ENCODE results near the gene C3orf20.
A peak's percentile ranks its signal among the peaks of the same experiment; 100 is the strongest.

Gene C3orf20

DNA sequence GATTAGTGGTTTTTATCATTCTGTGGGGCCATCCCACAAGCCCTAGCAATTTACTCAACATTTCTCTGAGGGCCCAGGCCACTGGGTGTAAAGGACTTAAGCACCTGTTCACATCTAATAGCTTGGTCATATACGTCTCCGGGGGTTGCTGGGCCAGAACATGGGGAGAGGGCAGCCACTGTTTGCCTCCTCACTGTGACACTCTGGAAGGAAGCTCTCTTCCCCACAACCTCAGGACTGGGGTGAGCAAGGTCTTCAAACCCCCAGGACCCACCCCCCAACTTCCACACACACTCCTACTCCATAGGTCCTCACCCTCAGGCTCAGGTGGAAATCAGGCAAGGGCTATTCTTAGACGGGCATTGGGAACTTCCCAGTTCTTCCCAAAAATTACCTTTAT is 28.9 kb downstream of the C3orf20 start:
- DNase-seq = no peak
- Histone ChIP-seq H3K36me3 (ENCODE audit: control insufficient read depth in 4 of 4, insufficient read depth in 4 of 4, low read length in 3 of 4) (no peaks in the 10 kb centered on the region), H3K4me1 (ENCODE audit: control extremely low read depth in 1 of 4, control insufficient read depth in 4 of 4, insufficient read depth in 4 of 4, low read length in 3 of 4) (no peaks in the 10 kb centered on the region), H3K4me3 (ENCODE audit: control insufficient read depth in 1 of 7, extremely low read depth in 1 of 7, insufficient read depth in 4 of 7, low read depth in 2 of 7, low read length in 6 of 7) (no peak overlapping the region), H3K27ac (ENCODE audit: insufficient read depth in 1 of 2, low read depth in 1 of 2, low read length in 2 of 2, poor library complexity in 1 of 2, severe bottlenecking in 2 of 2) (no peak overlapping the region), H3K27me3 (replicated peaks in 2 of 5; ENCODE audit: control insufficient read depth in 4 of 5, insufficient read depth in 5 of 5, low read length in 4 of 5) (no peaks in the 10 kb centered on the region), H3K9me3 (ENCODE audit: control extremely low read depth in 1 of 5, control insufficient read depth in 4 of 5, insufficient read depth in 2 of 5, low read depth in 1 of 5, low read length in 4 of 5) (peaks cover 0 to 2% (median 0%) of the 10 kb centered on the region in 5 experiments)
- POLR2A ChIA-PET = interaction anchor here (0.5 kb wide), 1 partner anchor 114 kb away, joined by 3 read pairs; no protein-coding TSS in a partner anchor
- WGBS (ENCODE audit: insufficient coverage) = 100% methylated on average over 2 of the region's 3 CpGs
- CTCF ChIA-PET = no interaction called here

DNA sequence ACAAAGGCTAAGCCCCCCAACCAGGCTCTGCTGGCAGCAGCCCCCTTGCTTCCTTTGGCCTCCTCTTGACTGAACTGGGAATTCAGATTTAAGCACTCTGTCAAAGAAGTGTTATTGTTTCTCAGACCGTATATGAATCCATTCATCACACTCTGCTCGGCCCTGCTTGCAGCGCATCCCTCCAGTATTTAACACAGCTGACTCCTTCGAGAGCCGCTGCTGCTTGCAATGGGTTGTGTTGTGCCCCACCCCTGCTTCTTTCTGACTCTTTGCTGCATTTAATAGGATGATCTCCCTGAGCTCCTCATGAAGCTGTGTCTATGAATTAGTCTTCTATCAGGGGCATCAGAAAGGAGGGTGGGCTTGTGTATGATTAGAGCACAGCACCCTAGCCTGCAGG is 31.2 kb downstream of the C3orf20 start:
- CTCF ChIA-PET = no interaction called here
- DNase-seq = no peak
- 92% methylated on average over 5 of the region's 5 CpGs for WGBS (ENCODE audit: insufficient coverage)

DNA sequence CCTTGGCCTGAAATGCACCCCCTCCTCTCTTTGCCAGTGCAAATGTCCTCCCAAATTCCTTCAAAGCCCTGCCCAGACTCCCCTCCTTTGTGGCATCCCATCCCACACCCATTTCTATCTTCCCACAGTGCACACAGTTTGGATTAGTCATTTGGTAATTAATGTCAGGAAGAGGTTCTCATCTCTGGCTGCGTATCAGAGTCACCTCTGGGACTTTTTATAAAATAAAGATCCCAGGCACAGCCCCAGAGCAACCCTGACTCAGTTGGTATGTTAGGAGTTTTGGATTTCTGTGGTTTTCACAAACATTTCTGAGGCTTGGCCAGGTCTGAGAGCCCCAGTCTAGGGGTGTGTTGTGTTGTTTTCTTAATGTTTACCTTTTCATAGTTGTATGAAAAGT is 41.6 kb downstream of the C3orf20 start:
- POLR2A ChIA-PET = no interaction called here
- Histone ChIP-seq H3K36me3 (ENCODE audit: control insufficient read depth in 4 of 4, insufficient read depth in 4 of 4, low read length in 3 of 4) (no peaks in the 10 kb centered on the region), H3K27ac (ENCODE audit: insufficient read depth in 1 of 2, low read depth in 1 of 2, low read length in 2 of 2, poor library complexity in 1 of 2, severe bottlenecking in 2 of 2) (no peak overlapping the region), H3K27me3 (replicated peaks in 2 of 5; ENCODE audit: control insufficient read depth in 4 of 5, insufficient read depth in 5 of 5, low read length in 4 of 5) (no peaks in the 10 kb centered on the region), H3K4me3 (ENCODE audit: control insufficient read depth in 1 of 7, extremely low read depth in 1 of 7, insufficient read depth in 4 of 7, low read depth in 2 of 7, low read length in 6 of 7) (no peak overlapping the region), H3K4me1 (ENCODE audit: control extremely low read depth in 1 of 4, control insufficient read depth in 4 of 4, insufficient read depth in 4 of 4, low read length in 3 of 4) (no peaks in the 10 kb centered on the region), H3K9me3 (ENCODE audit: control extremely low read depth in 1 of 5, control insufficient read depth in 4 of 5, insufficient read depth in 2 of 5, low read depth in 1 of 5, low read length in 4 of 5) (peaks cover 0 to 23% (median 9%) of the 10 kb centered on the region in 5 experiments)
- no CpG with 5 or more reads among the region's 1 CpG for WGBS (ENCODE audit: insufficient coverage)
- DNase-seq = no peak
- CTCF ChIA-PET = no interaction called here

More for the DNA sequence above, 31.2 kb downstream of the C3orf20 start:
- Histone ChIP-seq H3K27me3 (replicated peaks in 2 of 5; ENCODE audit: control insufficient read depth in 4 of 5, insufficient read depth in 5 of 5, low read length in 4 of 5) (no peaks in the 10 kb centered on the region), H3K4me1 (ENCODE audit: control extremely low read depth in 1 of 4, control insufficient read depth in 4 of 4, insufficient read depth in 4 of 4, low read length in 3 of 4) (no peaks in the 10 kb centered on the region), H3K4me3 (ENCODE audit: control insufficient read depth in 1 of 7, extremely low read depth in 1 of 7, insufficient read depth in 4 of 7, low read depth in 2 of 7, low read length in 6 of 7) (no peak overlapping the region), H3K36me3 (ENCODE audit: control insufficient read depth in 4 of 4, insufficient read depth in 4 of 4, low read length in 3 of 4) (no peaks in the 10 kb centered on the region), H3K9me3 (ENCODE audit: control extremely low read depth in 1 of 5, control insufficient read depth in 4 of 5, insufficient read depth in 2 of 5, low read depth in 1 of 5, low read length in 4 of 5) (peaks cover 0 to 2% (median 0%) of the 10 kb centered on the region in 5 experiments), H3K27ac (ENCODE audit: insufficient read depth in 1 of 2, low read depth in 1 of 2, low read length in 2 of 2, poor library complexity in 1 of 2, severe bottlenecking in 2 of 2) (no peak overlapping the region)
- POLR2A ChIA-PET = interaction anchor here (0.6 kb wide), 1 partner anchor 40 kb away, joined by 4 read pairs; no protein-coding TSS in a partner anchor

DNA sequence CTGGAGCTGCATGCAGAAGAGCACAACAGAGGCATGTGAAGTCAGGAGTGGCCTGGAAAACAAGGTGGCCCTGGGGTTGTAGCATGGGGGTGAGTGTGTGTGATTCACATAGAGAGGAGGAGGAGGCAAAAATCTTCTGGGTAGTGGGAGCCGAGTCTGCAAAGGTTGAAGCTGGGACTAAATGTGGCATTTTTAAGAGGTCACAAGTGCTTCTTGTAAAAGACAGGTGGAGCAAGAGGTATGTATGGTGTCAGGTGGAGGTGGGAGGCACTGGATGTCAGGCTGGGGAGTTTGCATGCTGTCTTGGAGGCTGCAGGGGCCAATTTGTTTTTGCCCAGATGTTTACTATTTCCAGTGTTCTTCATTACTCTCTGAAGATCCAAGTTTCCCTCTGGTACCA is 42.4 kb downstream of the C3orf20 start:
- Histone ChIP-seq H3K4me3 (ENCODE audit: control insufficient read depth in 1 of 7, extremely low read depth in 1 of 7, insufficient read depth in 4 of 7, low read depth in 2 of 7, low read length in 6 of 7) (no peak overlapping the region), H3K9me3 (ENCODE audit: control extremely low read depth in 1 of 5, control insufficient read depth in 4 of 5, insufficient read depth in 2 of 5, low read depth in 1 of 5, low read length in 4 of 5) (peaks cover 0 to 18% (median 9%) of the 10 kb centered on the region in 5 experiments), H3K4me1 (ENCODE audit: control extremely low read depth in 1 of 4, control insufficient read depth in 4 of 4, insufficient read depth in 4 of 4, low read length in 3 of 4) (no peaks in the 10 kb centered on the region), H3K27me3 (replicated peaks in 2 of 5; ENCODE audit: control insufficient read depth in 4 of 5, insufficient read depth in 5 of 5, low read length in 4 of 5) (no peaks in the 10 kb centered on the region), H3K36me3 (ENCODE audit: control insufficient read depth in 4 of 4, insufficient read depth in 4 of 4, low read length in 3 of 4) (no peaks in the 10 kb centered on the region), H3K27ac (ENCODE audit: insufficient read depth in 1 of 2, low read depth in 1 of 2, low read length in 2 of 2, poor library complexity in 1 of 2, severe bottlenecking in 2 of 2) (no peak overlapping the region)
- POLR2A ChIA-PET = no interaction called here
- CTCF ChIA-PET = no interaction called here
- WGBS (ENCODE audit: insufficient coverage) = 100% methylated on average over 1 of the region's 1 CpG
- DNase-seq = no peak

DNA sequence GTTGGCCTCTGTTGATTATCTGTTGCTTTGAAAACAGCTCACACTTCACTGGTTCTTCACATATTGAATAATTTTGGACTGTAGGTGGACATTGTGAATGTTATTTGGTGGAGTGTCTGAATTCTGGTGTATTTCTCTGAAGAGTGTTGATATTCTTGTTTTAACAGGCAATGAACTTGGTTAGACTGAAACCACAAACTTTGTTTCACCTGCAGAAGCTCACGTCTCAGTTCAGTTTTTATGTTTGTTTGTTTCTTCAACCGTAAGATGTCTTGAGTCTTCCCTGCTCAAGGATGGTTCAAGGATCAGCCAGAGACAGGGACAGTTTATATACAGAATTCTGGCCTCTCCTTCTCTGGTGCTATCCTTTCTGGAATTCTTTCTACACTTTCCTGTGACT is 43.6 kb downstream of the C3orf20 start:
- Histone ChIP-seq H3K9me3 (ENCODE audit: control extremely low read depth in 1 of 5, control insufficient read depth in 4 of 5, insufficient read depth in 2 of 5, low read depth in 1 of 5, low read length in 4 of 5) (peaks cover 0 to 9% (median 0%) of the 10 kb centered on the region in 5 experiments), H3K4me3 (ENCODE audit: control insufficient read depth in 1 of 7, extremely low read depth in 1 of 7, insufficient read depth in 4 of 7, low read depth in 2 of 7, low read length in 6 of 7) (no peak overlapping the region), H3K27ac (ENCODE audit: insufficient read depth in 1 of 2, low read depth in 1 of 2, low read length in 2 of 2, poor library complexity in 1 of 2, severe bottlenecking in 2 of 2) (no peak overlapping the region), H3K27me3 (replicated peaks in 2 of 5; ENCODE audit: control insufficient read depth in 4 of 5, insufficient read depth in 5 of 5, low read length in 4 of 5) (no peaks in the 10 kb centered on the region), H3K4me1 (ENCODE audit: control extremely low read depth in 1 of 4, control insufficient read depth in 4 of 4, insufficient read depth in 4 of 4, low read length in 3 of 4) (no peaks in the 10 kb centered on the region), H3K36me3 (ENCODE audit: control insufficient read depth in 4 of 4, insufficient read depth in 4 of 4, low read length in 3 of 4) (no peaks in the 10 kb centered on the region)
- WGBS (ENCODE audit: insufficient coverage) = 93% methylated on average over 2 of the region's 2 CpGs
- POLR2A ChIA-PET = no interaction called here
- CTCF ChIA-PET = no interaction called here
- no peak for DNase-seq

DNA sequence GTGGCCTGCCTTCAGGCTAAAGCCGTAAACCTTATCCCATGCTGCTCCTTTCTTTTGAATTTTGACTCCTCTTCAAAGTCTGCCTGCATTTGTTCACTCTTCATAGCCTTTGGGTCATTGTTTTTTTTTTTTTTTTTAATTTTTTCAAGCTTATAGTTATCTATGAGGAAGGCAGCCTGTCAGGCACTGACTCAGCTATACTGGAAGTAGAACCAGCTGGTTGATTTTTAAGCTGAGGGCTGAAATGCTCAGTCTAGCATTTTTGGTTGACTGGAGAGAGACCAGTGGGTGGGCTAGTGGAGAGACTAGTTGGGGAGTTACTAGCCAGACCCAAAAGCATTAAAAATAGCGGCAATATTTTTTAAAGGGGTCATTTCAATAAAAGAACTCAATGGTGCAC is 44.1 kb downstream of the C3orf20 start:
- DNase-seq = peak in 2 of 3 donors; percentile 9 to 37
- ChIA-PET CTCF (interaction anchor here (0.6 kb wide), 1 partner anchor 31 kb away, joined by 3 read pairs; no protein-coding TSS in a partner anchor), POLR2A (no interaction called here)
- peaks cover 0 to 5% (median 0%) of the 10 kb centered on the region in 5 experiments for H3K9me3 ChIP-seq (ENCODE audit: control extremely low read depth in 1 of 5, control insufficient read depth in 4 of 5, insufficient read depth in 2 of 5, low read depth in 1 of 5, low read length in 4 of 5)
- no peaks in the 10 kb centered on the region for H3K36me3 ChIP-seq (ENCODE audit: control insufficient read depth in 4 of 4, insufficient read depth in 4 of 4, low read length in 3 of 4)
- WGBS (ENCODE audit: insufficient coverage) = 90% methylated on average over 2 of the region's 2 CpGs
- H3K27me3 ChIP-seq (replicated peaks in 2 of 5; ENCODE audit: control insufficient read depth in 4 of 5, insufficient read depth in 5 of 5, low read length in 4 of 5) = no peaks in the 10 kb centered on the region
- no peaks in the 10 kb centered on the region for H3K4me1 ChIP-seq (ENCODE audit: control extremely low read depth in 1 of 4, control insufficient read depth in 4 of 4, insufficient read depth in 4 of 4, low read length in 3 of 4)
- no peak overlapping the region for H3K4me3 ChIP-seq (ENCODE audit: control insufficient read depth in 1 of 7, extremely low read depth in 1 of 7, insufficient read depth in 4 of 7, low read depth in 2 of 7, low read length in 6 of 7)
- H3K27ac ChIP-seq (ENCODE audit: insufficient read depth in 1 of 2, low read depth in 1 of 2, low read length in 2 of 2, poor library complexity in 1 of 2, severe bottlenecking in 2 of 2) = no peak overlapping the region

DNA sequence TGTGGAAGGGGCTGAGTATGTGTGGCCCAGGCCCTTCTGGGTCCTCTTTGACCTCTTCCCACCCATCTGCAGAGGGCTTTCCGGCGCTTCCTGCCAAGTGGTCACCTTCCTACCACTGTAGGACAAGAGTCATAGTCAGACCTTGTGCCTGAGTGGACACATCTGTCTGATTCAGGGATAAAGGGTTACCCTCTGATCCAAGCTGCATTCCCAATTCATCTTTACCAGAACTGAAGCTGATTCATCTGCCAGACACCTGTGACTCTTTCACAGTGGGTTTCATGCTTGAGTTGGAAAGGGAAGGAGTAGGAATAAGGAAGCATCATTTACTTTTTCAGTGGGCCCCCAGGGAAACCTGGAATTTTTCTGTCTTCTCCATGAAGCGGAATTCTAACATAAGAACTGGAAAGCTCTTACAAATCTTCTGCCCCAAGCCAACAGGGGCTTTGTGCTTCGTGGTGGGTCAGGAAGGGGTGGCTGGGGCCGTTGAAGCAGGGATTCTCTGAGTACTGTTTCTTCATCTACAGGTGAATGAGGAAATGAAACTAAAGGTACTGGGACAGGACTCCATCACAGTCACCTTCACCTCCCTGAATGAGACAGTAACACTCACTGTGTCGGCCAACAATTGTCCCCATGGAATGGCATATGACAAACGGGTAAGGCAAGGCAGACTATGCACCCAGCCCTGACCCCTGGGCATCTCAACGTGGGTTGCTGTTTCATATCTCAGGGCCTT is 46.4 kb downstream of the C3orf20 start:
- DNase-seq = no peak
- Histone ChIP-seq H3K27me3 (replicated peaks in 2 of 5; ENCODE audit: control insufficient read depth in 4 of 5, insufficient read depth in 5 of 5, low read length in 4 of 5) (no peaks in the 10 kb centered on the region), H3K4me1 (ENCODE audit: control extremely low read depth in 1 of 4, control insufficient read depth in 4 of 4, insufficient read depth in 4 of 4, low read length in 3 of 4) (no peaks in the 10 kb centered on the region), H3K4me3 (ENCODE audit: control insufficient read depth in 1 of 7, extremely low read depth in 1 of 7, insufficient read depth in 4 of 7, low read depth in 2 of 7, low read length in 6 of 7) (no peak overlapping the region), H3K27ac (ENCODE audit: insufficient read depth in 1 of 2, low read depth in 1 of 2, low read length in 2 of 2, poor library complexity in 1 of 2, severe bottlenecking in 2 of 2) (no peak overlapping the region), H3K9me3 (ENCODE audit: control extremely low read depth in 1 of 5, control insufficient read depth in 4 of 5, insufficient read depth in 2 of 5, low read depth in 1 of 5, low read length in 4 of 5) (no peaks in the 10 kb centered on the region), H3K36me3 (ENCODE audit: control insufficient read depth in 4 of 4, insufficient read depth in 4 of 4, low read length in 3 of 4) (no peaks in the 10 kb centered on the region)
- 93% methylated on average over 5 of the region's 8 CpGs for whole genome bisulfite sequencing (ENCODE audit: insufficient coverage)
- ChIA-PET POLR2A (no interaction called here), CTCF (interaction anchor here (1.4 kb wide), 1 partner anchor 59 kb away, joined by 4 read pairs; no protein-coding TSS in a partner anchor)

Data from common myeloid progenitor, CD34-positive (primary cell).